ENCODE measurements around the gene HVCN1.
A peak's percentile ranks its signal among the peaks of the same experiment; 100 is the strongest.
"Not testable (repeated sequence)": the region's sequence is repeated elsewhere in the genome, so short reads cannot be mapped to it uniquely, and the experiment has no call there.

HVCN1 gene

DNA sequence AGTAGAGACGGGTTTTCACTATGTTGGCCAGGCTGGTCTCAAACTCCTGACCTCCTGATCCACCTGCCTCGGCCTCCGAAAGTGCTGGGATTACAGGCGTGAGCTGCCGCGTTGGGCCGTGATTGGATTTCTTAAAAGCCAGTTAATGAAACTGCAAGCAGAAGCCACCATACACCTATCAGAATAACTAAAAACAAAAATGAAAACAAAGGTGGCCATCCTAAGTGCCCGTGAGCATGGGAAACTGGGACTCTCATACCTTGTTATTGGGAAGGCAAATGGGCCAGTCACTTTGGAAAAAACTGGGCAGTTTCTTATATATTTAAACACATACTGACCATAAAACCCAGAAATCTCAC lies 82.7 kb downstream of the HVCN1 start:
- peak overlapping the region; percentile 89 to 92 for H3K27ac ChIP-seq (ENCODE audit: insufficient read depth in 1 of 2, low read depth in 1 of 2, low read length in 2 of 2, poor library complexity in 1 of 2, severe bottlenecking in 2 of 2)

GRCh38 chr12:110602085-110602814 lies 86.7 kb downstream of the HVCN1 start:
- not testable (repeated sequence) for H3K27me3 ChIP-seq (replicated peaks in 2 of 5; ENCODE audit: control insufficient read depth in 4 of 5, insufficient read depth in 5 of 5, low read length in 4 of 5); H3K4me3 ChIP-seq (ENCODE audit: control insufficient read depth in 1 of 7, extremely low read depth in 1 of 7, insufficient read depth in 4 of 7, low read depth in 2 of 7, low read length in 6 of 7); H3K36me3 ChIP-seq (ENCODE audit: control insufficient read depth in 4 of 4, insufficient read depth in 4 of 4, low read length in 3 of 4); H3K27ac ChIP-seq (ENCODE audit: insufficient read depth in 1 of 2, low read depth in 1 of 2, low read length in 2 of 2, poor library complexity in 1 of 2, severe bottlenecking in 2 of 2); H3K9me3 ChIP-seq (ENCODE audit: control extremely low read depth in 1 of 5, control insufficient read depth in 4 of 5, insufficient read depth in 2 of 5, low read depth in 1 of 5, low read length in 4 of 5)
- ChIA-PET POLR2A (interaction anchor here (0.6 to 0.9 kb wide), 3 partner anchors 47 to 153 kb away, joined by 3 to 4 read pairs (median 3); no protein-coding TSS in a partner anchor), CTCF (interaction anchor here (0.9 to 9.6 kb wide), 26 partner anchors 10 to 291 kb away, joined by 3 to 280 read pairs (median 10); partner anchors contain the start of genes ARPC3, FAM216A, GPN3 and TCTN1)
- peaks cover 5 to 20% (median 15%) of the 10 kb centered on the region in 4 experiments for H3K4me1 ChIP-seq (ENCODE audit: control extremely low read depth in 1 of 4, control insufficient read depth in 4 of 4, insufficient read depth in 4 of 4, low read length in 3 of 4)
- 65% methylated on average over 13 of the region's 14 CpGs for WGBS (ENCODE audit: insufficient coverage)
- DNase-seq = peak; percentile 63 to 74 (median 73)

More for the DNA sequence above, 82.7 kb downstream of the HVCN1 start:
- WGBS (ENCODE audit: insufficient coverage) = 88% methylated on average over 8 of the region's 8 CpGs
- ChIA-PET CTCF (interaction anchor here (0.8 to 9.1 kb wide), 4 partner anchors 44 to 156 kb away, joined by 4 to 280 read pairs (median 122); partner anchors contain the start of gene ARPC3), POLR2A (interaction anchor here (0.6 to 1.0 kb wide), 2 partner anchors 104 to 222 kb away, joined by 3 read pairs; partner anchors contain the start of gene RAD9B)
- H3K36me3 ChIP-seq (ENCODE audit: control insufficient read depth in 4 of 4, insufficient read depth in 4 of 4, low read length in 3 of 4) = no peaks in the 10 kb centered on the region
- H3K4me1 ChIP-seq (ENCODE audit: control extremely low read depth in 1 of 4, control insufficient read depth in 4 of 4, insufficient read depth in 4 of 4, low read length in 3 of 4) = peaks cover 2 to 12% (median 8%) of the 10 kb centered on the region in 4 experiments
- no peak for DNase-seq
- no peaks in the 10 kb centered on the region for H3K27me3 ChIP-seq (replicated peaks in 2 of 5; ENCODE audit: control insufficient read depth in 4 of 5, insufficient read depth in 5 of 5, low read length in 4 of 5)
- H3K9me3 ChIP-seq (ENCODE audit: control extremely low read depth in 1 of 5, control insufficient read depth in 4 of 5, insufficient read depth in 2 of 5, low read depth in 1 of 5, low read length in 4 of 5) = no peaks in the 10 kb centered on the region
- peak overlapping the region in 6 of 7 experiments; percentile 13 to 85 (median 62) for H3K4me3 ChIP-seq (ENCODE audit: control insufficient read depth in 1 of 7, extremely low read depth in 1 of 7, insufficient read depth in 4 of 7, low read depth in 2 of 7, low read length in 6 of 7)

DNA sequence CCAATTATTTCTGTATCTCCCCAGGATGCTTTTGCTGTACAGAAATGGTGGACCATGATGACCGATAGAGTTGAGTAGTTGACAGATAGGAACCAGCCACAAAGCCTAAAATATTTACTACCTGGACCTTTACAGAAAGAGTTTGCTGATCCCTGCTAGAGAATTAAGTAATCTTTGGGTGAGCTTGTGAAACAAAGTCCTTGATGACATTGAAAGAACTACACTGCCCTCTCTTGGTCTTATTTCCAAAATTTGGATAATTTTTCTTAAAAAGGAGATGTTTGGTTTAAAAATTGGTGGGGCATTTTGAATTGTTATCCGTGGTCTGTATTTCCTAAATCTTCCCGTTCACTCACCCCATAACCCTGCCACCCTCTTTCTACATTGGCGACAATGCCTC lies 88.7 kb downstream of the HVCN1 start:
- no peaks in the 10 kb centered on the region for H3K36me3 ChIP-seq (ENCODE audit: control insufficient read depth in 4 of 4, insufficient read depth in 4 of 4, low read length in 3 of 4)
- H3K27me3 ChIP-seq (replicated peaks in 2 of 5; ENCODE audit: control insufficient read depth in 4 of 5, insufficient read depth in 5 of 5, low read length in 4 of 5) = no peaks in the 10 kb centered on the region
- DNase-seq = peak; percentile 70 to 81 (median 74)
- H3K9me3 ChIP-seq (ENCODE audit: control extremely low read depth in 1 of 5, control insufficient read depth in 4 of 5, insufficient read depth in 2 of 5, low read depth in 1 of 5, low read length in 4 of 5) = no peaks in the 10 kb centered on the region
- H3K27ac ChIP-seq (ENCODE audit: insufficient read depth in 1 of 2, low read depth in 1 of 2, low read length in 2 of 2, poor library complexity in 1 of 2, severe bottlenecking in 2 of 2) = no peak overlapping the region
- POLR2A ChIA-PET = interaction anchor here (0.6 to 1.0 kb wide), 2 partner anchors 19 to 150 kb away, joined by 3 read pairs; no protein-coding TSS in a partner anchor
- peaks cover 2 to 13% (median 11%) of the 10 kb centered on the region in 4 experiments for H3K4me1 ChIP-seq (ENCODE audit: control extremely low read depth in 1 of 4, control insufficient read depth in 4 of 4, insufficient read depth in 4 of 4, low read length in 3 of 4)
- CTCF ChIA-PET = interaction anchor here (0.6 to 9.6 kb wide), 26 partner anchors 8 to 520 kb away, joined by 3 to 280 read pairs (median 10); partner anchors contain the start of genes ARPC3, FAM216A, GPN3 and TCTN1
- no peak overlapping the region for H3K4me3 ChIP-seq (ENCODE audit: control insufficient read depth in 1 of 7, extremely low read depth in 1 of 7, insufficient read depth in 4 of 7, low read depth in 2 of 7, low read length in 6 of 7)
- no CpG with 5 or more reads among the region's 4 CpGs for WGBS (ENCODE audit: insufficient coverage)

GRCh38 chr12:110599334-110599733 lies 89.6 kb downstream of the HVCN1 start:
- Histone ChIP-seq H3K27ac (ENCODE audit: insufficient read depth in 1 of 2, low read depth in 1 of 2, low read length in 2 of 2, poor library complexity in 1 of 2, severe bottlenecking in 2 of 2) (no peak overlapping the region), H3K4me3 (ENCODE audit: control insufficient read depth in 1 of 7, extremely low read depth in 1 of 7, insufficient read depth in 4 of 7, low read depth in 2 of 7, low read length in 6 of 7) (no peak overlapping the region), H3K4me1 (ENCODE audit: control extremely low read depth in 1 of 4, control insufficient read depth in 4 of 4, insufficient read depth in 4 of 4, low read length in 3 of 4) (peaks cover 0 to 9% (median 8%) of the 10 kb centered on the region in 4 experiments), H3K27me3 (replicated peaks in 2 of 5; ENCODE audit: control insufficient read depth in 4 of 5, insufficient read depth in 5 of 5, low read length in 4 of 5) (no peaks in the 10 kb centered on the region), H3K36me3 (ENCODE audit: control insufficient read depth in 4 of 4, insufficient read depth in 4 of 4, low read length in 3 of 4) (no peaks in the 10 kb centered on the region), H3K9me3 (ENCODE audit: control extremely low read depth in 1 of 5, control insufficient read depth in 4 of 5, insufficient read depth in 2 of 5, low read depth in 1 of 5, low read length in 4 of 5) (no peaks in the 10 kb centered on the region)
- WGBS (ENCODE audit: insufficient coverage) = 17% methylated on average over 1 of the region's 4 CpGs
- ChIA-PET CTCF (interaction anchor here (0.6 to 9.6 kb wide), 17 partner anchors 13 to 508 kb away, joined by 3 to 280 read pairs (median 33); partner anchors contain the start of genes ARPC3, FAM216A, GPN3 and TCTN1), POLR2A (interaction anchor here (0.6 kb wide), 1 partner anchor 150 kb away, joined by 3 read pairs; no protein-coding TSS in a partner anchor)
- peak in 2 of 3 donors; percentile 33 to 35 for DNase-seq
